LHCN-M2 (cell line): ENCODE data around the gene LHX3. TPM values are rescaled to one million over a fixed set of nuclear protein-coding genes. Genes with fewer than 3 reads are reported as not detected.
"Not testable (repeated sequence)": the region's sequence is repeated elsewhere in the genome, so short reads cannot be mapped to it uniquely, and the experiment has no call there.

Experiments
- DNase-seq: peaks from one replicate; pipeline ENCODE4 v3.0.0-alpha.2; 2012; ENCODE audit warnings: low read depth
- total RNA-seq: library from RNA; depleted of rRNA; stranded (reverse); fragments of >200 nt; gene quantifications from 2 replicates; pipeline ENCODE4 v1.2.3, GENCODE V29; 2014; rRNA removed

LHX3 gene
- total RNA-seq, 1 experiment from 2014 or later: not detected

DNA sequence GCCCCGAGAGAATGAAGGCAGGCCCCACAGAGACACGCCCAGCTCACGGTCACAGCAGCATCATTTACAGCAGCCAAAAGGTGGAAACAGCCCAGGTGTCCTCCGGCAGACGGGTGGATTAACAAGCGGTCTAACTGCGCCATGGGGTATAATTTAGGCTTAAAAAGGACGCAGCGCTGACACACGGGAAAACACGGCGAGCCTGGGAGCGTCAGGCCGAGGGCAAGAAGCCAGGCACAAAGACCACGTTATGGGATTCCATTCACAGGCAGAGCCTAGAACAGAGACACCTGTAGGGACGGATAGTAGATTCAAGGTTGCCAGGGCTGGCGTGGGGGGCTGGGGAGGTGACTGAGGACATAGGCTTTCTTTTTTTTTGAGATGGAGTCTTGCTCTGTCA lies 49.4 kb downstream of the LHX3 start:
- no peak for DNase-seq

- DNase-seq: no peak
These were observed 50.0 kb downstream of the LHX3 start for GRCh38 chr9:136154943-136155342.

DNA sequence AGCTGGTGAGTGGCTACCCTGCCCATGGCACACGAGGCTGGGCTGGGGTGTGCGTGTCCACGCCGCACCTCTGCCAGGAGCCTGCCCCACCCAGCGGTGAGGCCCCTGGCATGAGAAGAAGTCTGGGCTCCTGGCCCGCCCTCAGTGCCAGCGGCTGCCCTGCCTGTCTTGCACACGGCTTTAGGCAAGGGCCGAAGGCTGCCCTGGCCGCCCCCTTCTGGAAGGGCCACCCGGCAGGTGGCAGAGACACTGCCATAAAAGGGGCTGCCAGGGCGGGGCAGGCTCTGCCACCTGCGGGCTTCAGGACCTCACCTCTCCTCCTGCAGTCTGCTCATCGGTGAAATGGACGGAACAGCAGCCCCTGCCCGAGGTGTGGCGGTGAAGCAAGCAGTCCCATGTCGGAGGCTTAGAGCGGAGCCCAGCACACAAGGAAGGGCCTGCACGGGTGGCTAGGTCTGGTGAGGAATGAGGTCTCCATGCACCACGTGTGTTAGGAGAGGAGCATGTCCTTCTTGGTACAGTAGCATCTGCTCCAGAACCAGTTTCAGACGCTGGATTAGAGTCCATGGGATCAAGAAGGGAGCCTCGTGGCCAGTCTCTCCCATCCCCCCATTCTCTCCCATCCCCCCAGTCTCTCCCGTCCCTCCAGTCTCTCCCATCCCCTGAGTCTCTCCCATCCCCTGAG lies 51.4 kb downstream of the LHX3 start:
- DNase-seq: no peak

- DNase-seq: no peak
These were observed 52.0 kb downstream of the LHX3 start for GRCh38 chr9:136152931-136153330.

- DNase-seq: no peak
These were observed 52.4 kb downstream of the LHX3 start for GRCh38 chr9:136152543-136152866.

DNA sequence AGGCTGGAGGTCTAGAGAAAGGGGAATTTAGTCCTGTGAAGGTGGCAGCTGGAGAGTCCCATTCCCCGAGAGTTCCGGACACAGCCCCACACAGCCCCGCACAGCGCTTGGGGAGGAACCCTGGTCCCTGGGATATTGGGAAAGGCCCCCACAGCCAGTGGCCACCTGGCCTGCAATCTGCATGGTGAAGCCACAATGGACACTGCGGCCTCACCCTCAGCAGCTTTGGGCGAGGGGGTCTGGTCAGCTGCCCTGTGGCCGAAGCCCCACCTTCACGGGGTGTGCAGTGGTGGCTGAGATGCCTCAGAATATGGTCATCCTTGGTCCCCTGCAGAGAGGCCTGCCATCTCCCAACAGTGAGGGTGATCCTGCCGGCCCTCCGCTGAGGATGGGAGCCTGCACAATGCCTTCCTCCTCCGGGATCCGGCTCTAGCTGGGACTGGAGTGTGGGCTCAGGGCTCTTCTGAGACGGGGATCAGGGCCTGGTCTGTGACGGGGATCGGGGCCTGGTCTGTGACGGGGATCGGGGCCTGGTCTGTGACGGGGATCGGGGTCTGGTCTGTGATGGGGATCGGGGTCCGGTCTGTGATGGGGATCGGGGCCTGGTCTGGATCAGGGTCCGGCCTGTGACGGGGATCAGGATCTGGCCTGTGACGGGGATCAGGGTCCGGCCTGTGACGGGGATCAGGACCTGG lies 52.9 kb downstream of the LHX3 start:
- no peak for DNase-seq

DNA sequence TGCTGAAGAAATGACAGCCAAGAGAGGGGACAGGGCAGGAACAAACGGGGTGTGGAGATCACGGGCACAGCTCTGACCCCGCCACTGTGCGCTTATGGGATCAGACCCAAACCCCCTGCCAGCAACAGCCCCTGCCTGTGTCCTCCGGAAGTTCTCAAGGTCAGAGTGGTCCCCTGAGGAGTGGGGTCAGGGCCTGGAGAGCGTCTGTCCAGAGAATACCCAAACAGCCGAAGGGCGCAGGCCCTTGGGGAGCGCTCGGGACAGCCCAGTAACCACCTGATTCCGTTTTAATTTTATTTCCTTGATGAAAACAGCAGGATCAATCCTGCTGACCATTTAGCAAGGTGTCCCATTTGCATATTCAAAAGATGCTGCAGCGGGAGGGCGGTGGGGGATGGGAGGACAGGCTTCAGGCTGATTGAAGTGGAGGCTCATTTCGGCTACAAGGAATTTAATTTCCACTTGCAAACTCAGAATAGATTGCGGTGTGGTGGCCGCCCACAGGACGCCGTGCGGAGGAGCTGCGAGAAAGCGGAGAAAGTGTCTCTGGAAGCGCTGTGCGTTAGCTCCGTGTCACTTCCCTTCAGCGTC lies 53.6 kb downstream of the LHX3 start:
- DNase-seq: no peak

DNA sequence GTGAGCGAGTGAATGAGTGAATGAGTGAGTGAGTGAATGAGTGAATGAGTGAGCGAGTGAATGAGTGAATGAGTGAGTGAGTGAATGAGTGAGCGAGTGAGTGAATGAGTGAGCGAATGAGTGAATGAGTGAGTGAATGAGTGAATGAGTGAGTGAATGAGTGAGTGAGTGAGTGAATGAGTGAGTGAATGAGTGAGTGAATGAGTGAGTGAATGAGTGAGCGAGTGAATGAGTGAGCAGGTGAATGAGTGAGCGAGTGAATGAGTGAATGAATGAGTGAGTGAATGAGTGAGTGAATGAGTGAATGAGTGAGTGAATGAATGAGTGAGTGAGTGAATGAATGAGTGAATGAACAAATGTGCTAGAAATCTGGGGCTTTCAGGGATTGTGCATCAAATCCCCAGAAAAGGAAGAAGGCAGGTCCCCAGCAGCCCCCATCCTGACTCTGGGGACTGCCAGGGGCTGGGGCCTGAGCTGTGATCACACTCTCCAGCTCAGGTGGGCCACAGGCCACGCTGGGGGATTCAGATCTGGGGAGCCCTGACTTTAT lies 54.2 kb downstream of the LHX3 start:
- not testable (repeated sequence) for DNase-seq

DNA sequence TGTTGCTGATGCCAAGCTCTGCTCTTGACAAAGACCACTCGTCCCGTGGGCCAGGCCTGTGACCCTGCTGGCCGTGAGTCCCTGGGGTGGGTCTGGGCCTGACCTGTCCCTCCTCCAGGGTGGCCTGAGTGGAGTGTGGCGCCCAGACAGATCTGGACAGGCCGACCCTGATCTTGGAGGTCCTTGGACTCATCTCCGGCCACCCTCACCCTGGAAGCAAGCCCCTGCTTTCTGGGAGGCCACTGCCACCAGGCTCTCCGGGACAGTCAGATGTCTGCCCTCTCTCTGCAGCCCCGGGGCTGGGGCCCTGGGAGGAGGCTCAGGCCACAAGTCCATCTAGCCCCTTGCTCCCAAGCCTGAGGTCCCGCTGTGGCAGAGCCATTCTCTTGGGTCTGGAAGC lies 55.1 kb downstream of the LHX3 start:
- DNase-seq: no peak

GRCh38 chr9:136149337-136149736 lies 55.6 kb downstream of the LHX3 start:
- DNase-seq: no peak

GRCh38 chr9:136148766-136149165 lies 56.2 kb downstream of the LHX3 start:
- DNase-seq: no peak

- no peak for DNase-seq
These were observed 56.8 kb downstream of the LHX3 start for GRCh38 chr9:136147890-136148714.

- DNase-seq: no peak
These were observed 57.7 kb downstream of the LHX3 start for GRCh38 chr9:136147038-136147889.

Other genes with a start within 250 kb of the LHX3 start
- 62.3 and 75.3 TPM in 2 replicates for gene UBAC1, start 243.8 kb downstream of the LHX3 start, total RNA-seq
- gene NACC2, start 109.8 kb downstream of the LHX3 start, total RNA-seq: 29.0 and 34.4 TPM in 2 replicates
- gene TMEM250, start 86.3 kb downstream of the LHX3 start, total RNA-seq: 54.7 TPM in 2 replicates
- gene QSOX2, start 40.7 kb upstream of the LHX3 start, total RNA-seq: 17.9 and 20.9 TPM in 2 replicates
- not detected in 2 replicates for gene CCDC187, start 99.0 kb upstream of the LHX3 start, total RNA-seq
- gene GPSM1, start 122.4 kb upstream of the LHX3 start, total RNA-seq: 34.1 and 34.4 TPM in 2 replicates
- 51.2 and 52.0 TPM in 2 replicates for gene DNLZ, start 158.6 kb upstream of the LHX3 start, total RNA-seq
- 0.19 and 0.86 TPM in 2 replicates for gene CARD9, start 168.5 kb upstream of the LHX3 start, total RNA-seq
- 9.2 and 9.4 TPM in 2 replicates for gene SNAPC4, start 195.0 kb upstream of the LHX3 start, total RNA-seq
- 66.4 and 66.5 TPM in 2 replicates for gene ENTR1, start 205.5 kb upstream of the LHX3 start, total RNA-seq
- gene PMPCA, start 205.5 kb upstream of the LHX3 start, total RNA-seq: 46.9 and 54.2 TPM in 2 replicates
- 13.5 and 14.2 TPM in 2 replicates for gene INPP5E, start 234.7 kb upstream of the LHX3 start, total RNA-seq